ENCODE results near the gene PRPF38A.
"Not testable (repeated sequence)": the region's sequence is repeated elsewhere in the genome, so short reads cannot be mapped to it uniquely, and the experiment has no call there.

PRPF38A gene, protein sequence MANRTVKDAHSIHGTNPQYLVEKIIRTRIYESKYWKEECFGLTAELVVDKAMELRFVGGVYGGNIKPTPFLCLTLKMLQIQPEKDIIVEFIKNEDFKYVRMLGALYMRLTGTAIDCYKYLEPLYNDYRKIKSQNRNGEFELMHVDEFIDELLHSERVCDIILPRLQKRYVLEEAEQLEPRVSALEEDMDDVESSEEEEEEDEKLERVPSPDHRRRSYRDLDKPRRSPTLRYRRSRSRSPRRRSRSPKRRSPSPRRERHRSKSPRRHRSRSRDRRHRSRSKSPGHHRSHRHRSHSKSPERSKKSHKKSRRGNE

DNA sequence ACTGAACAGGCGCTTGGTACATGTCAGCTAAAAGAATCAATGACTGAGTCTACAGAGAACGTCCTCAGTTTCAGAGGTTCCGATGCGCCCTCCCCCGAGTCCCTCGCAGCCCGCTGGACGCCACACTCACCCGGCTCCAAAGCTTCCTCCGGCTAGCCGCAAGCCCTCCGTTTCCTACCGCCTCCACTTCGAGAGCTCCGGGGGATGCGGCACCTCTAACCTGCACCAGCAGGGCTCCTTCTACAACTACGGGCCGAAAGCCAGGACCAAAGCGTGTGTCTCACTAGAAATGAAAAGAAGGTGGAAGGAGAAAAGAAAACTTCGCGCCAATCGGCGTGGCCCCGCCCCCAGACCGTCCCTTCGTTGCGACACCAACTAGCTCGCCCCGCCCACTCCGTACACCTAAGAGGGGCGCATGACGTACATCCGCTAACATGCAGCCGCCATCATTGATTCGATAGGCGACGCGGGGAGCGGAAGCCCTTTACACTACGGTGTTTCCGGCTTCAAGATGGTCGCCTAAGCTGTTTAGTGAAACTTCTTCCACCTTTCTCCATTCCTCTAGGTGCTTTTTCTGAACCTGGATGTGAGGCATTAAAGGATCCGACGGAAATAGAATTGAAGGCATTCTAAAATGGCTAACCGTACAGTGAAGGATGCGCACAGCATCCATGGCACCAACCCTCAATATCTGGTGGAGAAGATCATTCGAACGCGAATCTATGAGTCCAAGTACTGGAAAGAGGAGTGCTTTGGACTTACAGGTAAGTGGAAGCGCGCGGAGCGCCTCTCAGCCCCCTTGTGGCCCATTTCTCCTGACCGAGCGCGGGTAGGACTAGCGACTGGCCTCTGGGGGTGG is at the start of gene PRPF38A, which contains the start of gene ORC1:
TSS of gene PRPF38A (plus strand) at position 487 of the 859 bp plus-strand sequence. CDS start at position 635, 148 bp downstream.
TSS of gene ORC1 (minus strand) at position 308 of the 859 bp plus-strand sequence. CDS start 2,200 bp downstream, outside the sequence.
- peak; percentile 25 to 98 (median 92) for DNase-seq

GRCh38 chr1:52355436-52355835 is 49.0 kb upstream of the PRPF38A start:
- DNase-seq: no peak

- no peak for DNase-seq
Observed at GRCh38 chr1:52355847-52356505, 48.4 kb upstream of the PRPF38A start.

- DNase-seq: no peak
Observed at GRCh38 chr1:52356818-52357355, 47.5 kb upstream of the PRPF38A start.

DNA sequence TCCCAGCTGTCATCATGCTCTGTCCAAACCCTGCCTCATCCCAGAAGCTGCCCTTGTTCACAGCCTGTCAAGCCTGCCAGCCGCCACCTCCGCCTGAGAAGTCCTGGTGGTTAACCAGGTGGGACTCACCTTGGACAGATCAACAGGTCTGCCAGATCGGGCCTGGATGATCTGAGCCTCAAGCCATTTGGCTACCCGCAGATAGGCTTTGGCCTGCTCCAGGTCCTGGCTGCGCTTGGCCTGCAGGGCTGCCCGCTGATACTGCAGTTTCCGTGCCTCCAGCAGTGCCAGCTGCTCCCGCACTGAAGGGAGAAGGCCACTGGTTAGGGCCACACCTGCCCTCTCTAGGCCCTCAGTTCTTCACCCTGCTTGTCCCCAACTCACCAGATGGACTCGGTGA is 47.0 kb upstream of the PRPF38A start:
- no peak for DNase-seq

DNA sequence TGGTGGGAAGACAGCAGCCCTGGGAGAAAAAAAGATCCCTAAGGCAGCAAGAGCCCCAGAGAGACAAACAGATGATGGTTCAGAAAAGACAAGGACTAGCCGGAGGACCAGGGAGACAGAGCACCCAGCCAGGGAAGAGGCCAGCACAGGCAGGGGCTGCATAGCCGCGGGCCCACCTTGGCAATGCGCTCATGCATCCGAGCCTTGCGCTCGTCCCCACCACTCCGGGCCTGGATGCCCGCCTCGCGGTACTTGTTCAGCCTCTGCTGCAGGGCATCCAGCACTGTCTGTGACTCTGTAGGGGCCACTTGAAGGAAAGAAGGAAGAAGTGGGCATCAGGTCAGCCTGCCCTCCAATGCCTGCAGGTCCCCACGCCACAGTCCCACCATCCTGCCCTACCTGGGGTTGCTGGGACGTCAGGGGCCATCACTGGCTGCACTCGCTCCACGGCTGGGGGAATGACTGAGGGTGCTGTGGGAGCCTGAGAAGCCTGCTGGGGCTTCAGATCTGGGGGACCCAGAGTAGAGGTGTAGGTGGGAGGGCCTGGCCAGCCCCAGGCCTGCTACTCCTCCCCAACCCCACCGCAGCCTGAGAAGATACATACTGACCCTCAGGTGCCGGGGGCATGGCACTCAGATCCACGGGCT is 45.4 kb upstream of the PRPF38A start:
- DNase-seq: no peak

GRCh38 chr1:52359676-52360594 is 44.5 kb upstream of the PRPF38A start:
- no peak for DNase-seq

- no peak for DNase-seq
Observed at GRCh38 chr1:52360595-52360968, 43.8 kb upstream of the PRPF38A start.

DNA sequence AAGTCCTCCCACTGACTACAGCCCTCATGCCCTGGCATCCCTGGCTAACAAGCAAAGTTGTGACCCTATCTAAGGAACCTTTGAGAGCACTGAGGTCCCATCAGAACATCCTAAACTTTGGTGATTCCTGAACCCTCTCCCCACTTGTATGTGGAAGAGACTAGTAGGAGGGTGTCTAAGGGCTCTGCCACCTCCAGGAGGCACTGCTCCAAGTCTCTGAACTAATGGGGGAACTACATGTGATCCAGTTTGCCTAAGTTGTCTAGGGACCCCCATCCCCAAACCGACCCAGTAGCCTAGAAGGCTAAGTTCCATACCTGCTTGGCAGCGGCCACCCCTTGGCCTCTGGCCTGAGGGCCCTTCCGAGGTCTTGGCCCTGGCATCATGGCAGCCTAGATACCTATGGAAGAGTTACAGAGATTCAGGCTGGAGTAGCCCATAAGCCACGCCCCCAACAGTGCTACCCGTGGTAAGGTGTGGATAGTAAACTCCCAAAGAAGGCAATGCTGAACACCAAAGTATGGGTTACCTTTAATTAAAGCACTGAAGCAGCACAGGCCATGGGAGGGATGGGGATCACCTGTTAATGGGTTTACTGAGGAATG is 40.1 kb upstream of the PRPF38A start:
- no peak for DNase-seq

DNA sequence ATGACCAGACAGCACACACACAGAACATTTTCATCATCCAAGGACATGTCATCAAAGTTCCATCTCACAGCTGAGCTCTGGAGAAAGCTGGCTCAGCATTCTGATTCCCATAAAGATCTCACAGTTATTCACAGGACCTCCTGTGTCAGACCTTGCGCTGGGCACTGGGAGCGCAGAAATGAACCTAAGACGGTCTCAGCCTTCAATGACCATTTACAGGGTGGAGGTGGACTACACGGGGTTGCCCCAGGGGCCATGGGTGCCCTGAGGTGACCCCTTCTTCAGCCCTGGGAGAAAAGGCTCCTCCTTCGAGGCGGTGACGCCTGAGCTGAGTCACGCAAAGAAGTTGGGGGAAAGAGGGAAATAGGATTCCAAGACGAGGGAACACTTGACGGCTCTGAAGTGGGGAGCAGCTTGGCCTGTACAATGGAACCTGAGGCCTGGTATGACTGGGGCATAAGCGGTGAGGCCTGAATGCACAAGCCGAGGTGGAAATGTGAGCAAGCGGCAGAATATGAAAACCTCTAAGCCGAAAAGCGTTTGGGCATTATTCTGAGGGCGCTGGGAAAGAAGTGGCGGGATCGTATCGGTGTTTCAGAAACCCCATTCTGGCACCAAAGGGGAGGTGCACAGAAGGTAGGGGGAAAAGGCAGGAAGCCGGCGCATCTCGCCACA is 39.2 kb upstream of the PRPF38A start:
- peak in 25 of 51 donors; percentile 5 to 71 (median 36) for DNase-seq

- DNase-seq: peak; percentile 74 to 97 (median 91)
Observed at GRCh38 chr1:52365746-52366516, 38.5 kb upstream of the PRPF38A start, which contains the start of gene CC2D1B. Gene CC2D1B, minus strand, starts transcription at chr1:52366205. Its CDS starts 1,585 bp downstream, at chr1:52364620.

DNA sequence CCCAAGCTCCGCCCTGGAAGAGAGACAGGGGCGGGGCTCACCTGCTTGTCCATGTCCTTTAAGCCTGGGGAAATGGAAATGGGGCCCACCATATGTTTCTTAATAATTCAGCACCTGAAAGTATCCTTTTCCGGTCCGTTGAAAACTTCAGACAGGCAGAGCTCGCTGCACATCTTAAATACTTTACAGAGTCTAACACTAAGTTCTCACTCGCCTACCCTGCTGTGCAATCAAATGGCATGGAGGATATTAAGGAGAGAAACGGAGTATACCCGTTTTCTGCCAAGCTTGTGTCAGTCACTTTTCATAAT is 37.9 kb upstream of the PRPF38A start:
- DNase-seq: no peak

DNA sequence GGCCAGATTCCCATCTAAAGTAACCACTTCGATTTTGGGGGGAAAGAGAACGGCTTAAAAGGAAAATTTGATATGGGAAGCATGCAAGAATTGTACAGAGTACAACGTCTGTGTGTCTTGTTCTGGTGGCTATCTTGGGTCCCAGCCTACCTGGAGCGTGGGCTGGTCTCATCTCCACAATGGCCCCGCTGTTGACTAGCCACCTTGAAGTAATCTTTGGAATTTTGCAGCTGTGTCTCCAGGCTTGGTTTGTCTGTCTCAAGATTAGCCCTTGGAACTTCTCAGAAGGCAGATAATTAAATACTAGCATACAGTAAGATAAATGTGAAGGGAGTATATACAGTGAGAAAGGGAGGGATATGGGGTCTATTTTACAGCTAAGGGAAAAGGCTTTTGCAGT is 37.1 kb upstream of the PRPF38A start:
- DNase-seq: no peak

GRCh38 chr1:52368383-52369172 is 35.8 kb upstream of the PRPF38A start:
- peak in 30 of 51 donors; percentile 3 to 56 (median 26) for DNase-seq

DNA sequence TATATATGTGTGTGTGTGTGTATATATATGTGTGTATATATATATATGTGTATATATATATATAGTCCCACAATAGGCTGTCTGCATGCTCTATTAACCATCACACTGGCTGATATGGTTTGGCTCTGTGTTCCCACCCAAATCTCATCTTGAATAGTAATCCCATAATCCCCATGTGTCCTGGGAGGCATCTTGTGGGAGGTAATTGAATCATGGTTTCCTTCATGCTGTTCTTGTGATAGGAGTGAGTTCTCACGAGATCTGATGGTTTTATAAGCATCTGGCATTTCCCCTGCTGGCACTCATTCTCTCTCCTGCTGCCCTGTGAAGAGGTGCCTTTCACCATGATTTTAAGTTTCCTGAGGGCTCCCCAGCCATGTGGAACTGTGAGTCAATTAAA is 34.6 kb upstream of the PRPF38A start:
- DNase-seq: not testable (repeated sequence)

- no peak for DNase-seq
Observed at GRCh38 chr1:52385376-52385775, 19.0 kb upstream of the PRPF38A start.

DNA sequence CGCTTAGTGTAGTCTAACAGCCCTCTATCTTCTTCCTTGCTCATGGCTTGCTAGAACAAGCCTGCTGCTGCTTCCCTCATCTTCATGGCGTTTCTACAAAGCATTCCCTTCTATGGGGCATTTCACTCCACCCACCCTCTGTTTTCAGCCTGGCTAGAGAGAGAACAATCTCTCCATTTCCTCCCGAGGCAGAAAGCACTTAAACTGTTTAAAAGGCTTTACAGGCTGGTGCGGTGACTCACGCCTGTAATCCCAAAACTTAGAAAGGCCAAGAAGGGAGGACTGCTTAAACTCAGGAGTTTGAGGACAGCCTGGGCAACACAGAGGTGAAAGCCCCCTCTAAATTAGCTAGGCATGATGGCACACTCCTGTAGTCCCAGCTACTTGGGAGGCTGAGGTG is 17.9 kb upstream of the PRPF38A start:
- no peak for DNase-seq

Measured in hypothalamus (tissue), 51 donors.